Natural killer cell (primary cell): ENCODE results near the gene MTMR12. TPM values are rescaled to one million over a fixed set of nuclear protein-coding genes. Genes with fewer than 3 reads are reported as not detected.

ENCODE experiments used
- ATAC-seq, 3 donors: fragments of 150-1000 bp in 2 of 3; fragments of 200-7000 bp in 1 of 3; cut with Tn5 transposase; 1 replicate in 1 of 3; 2 replicates in 2 of 3; pipeline ENCODE4 v1.10.0; 2021; ENCODE audit warnings: mild to moderate bottlenecking in 2 of 3, moderate library complexity in 2 of 3
- DNase-seq, 2 donors: peaks; one replicate each; pipeline versions ENCODE4 v3.0.0 to v3.0.0-alpha.2; 2013 to 2021; ENCODE audit warnings: mixed read lengths in 1 of 2
- H3K27ac ChIP-seq: one replicate; pipeline ENCODE4 v1.5.1; 2013; ENCODE audit warnings: mild to moderate bottlenecking, low read length
- H3K27me3 ChIP-seq: one replicate; pipeline ENCODE4 v1.6.1; 2013; ENCODE audit warnings: low read length; ENCODE audit not compliant: control insufficient read depth, insufficient read depth
- H3K36me3 ChIP-seq: one replicate; pipeline ENCODE4 v1.6.1; 2013; ENCODE audit warnings: low read length; ENCODE audit not compliant: control insufficient read depth, insufficient read depth
- H3K4me1 ChIP-seq: one replicate; pipeline ENCODE4 v1.6.1; 2013; ENCODE audit warnings: low read length; ENCODE audit not compliant: control insufficient read depth, insufficient read depth
- H3K4me3 ChIP-seq: one replicate; pipeline ENCODE4 v1.5.1; 2013; ENCODE audit warnings: low read length
- H3K9me3 ChIP-seq: one replicate; pipeline ENCODE4 v1.6.1; 2013; ENCODE audit warnings: low read length; ENCODE audit not compliant: control insufficient read depth, insufficient read depth
- H3K27ac Mint-ChIP-seq, 2 donors: one replicate each; pipeline ENCODE4 v1.8.0; 2022; ENCODE audit warnings: mild to moderate bottlenecking in 2 of 2, mixed read lengths in 2 of 2, moderate library complexity in 1 of 2
- H3K27me3 Mint-ChIP-seq, 2 donors: one replicate each; pipeline ENCODE4 v1.8.0; 2022; ENCODE audit warnings: low read depth in 2 of 2, mixed read lengths in 2 of 2
- H3K36me3 Mint-ChIP-seq: one replicate; pipeline ENCODE4 v1.8.0; 2022; ENCODE audit warnings: mixed read lengths
- H3K4me1 Mint-ChIP-seq, 2 donors: one replicate each; pipeline ENCODE4 v1.8.0; 2022; ENCODE audit warnings: mixed read lengths in 2 of 2
- H3K4me3 Mint-ChIP-seq: one replicate; pipeline ENCODE4 v1.8.0; 2022; ENCODE audit warnings: mild to moderate bottlenecking, moderate library complexity, mixed read lengths
- H3K9me3 Mint-ChIP-seq, 2 donors: one replicate each; pipeline ENCODE4 v1.8.0; 2022; ENCODE audit warnings: mixed read lengths in 2 of 2
- CTCF ChIP-seq: fragments of 200-600 bp; IDR thresholded peaks from one replicate; pipeline ENCODE4 v1.8.0; 2022; ENCODE audit warnings: antibody characterized with exemption
- WGBS: methylation state at CpG from one replicate; pipeline ENCODE4 v1.1.7; 2013; ENCODE audit warnings: missing lambda C conversion rate; ENCODE audit not compliant: insufficient coverage; 5-methylcytosine and 5-hydroxymethylcytosine counted together
- intact Hi-C: fragments of 100-400 bp; cut with micrococcal nuclease; formaldehyde crosslinking; loops from one replicate; pipeline ENCODE4 v1.14.2; 2022
- total RNA-seq, 4 donors: library from RNA; stranded (reverse); fragments of 120-200 nt in 1 of 4; gene quantifications; one replicate each; pipeline versions ENCODE4 v1.2.3 to v1.2.4, GENCODE V29; 2013 to 2022

MTMR12 gene
- total RNA-seq, 3 donors from 2014 or later (not counting 1 experiment from before 2014, with no cell fraction given) = 36.9 to 47.7 (median 39.8) TPM

GRCh38 chr5:32352685-32353084 is 39.9 kb upstream of the MTMR12 start:
- no peak for TF ChIP-seq CTCF
- Mint-ChIP-seq H3K4me3 (no peak overlapping the region), H3K36me3 (peaks cover 9% of the 10 kb centered on the region), H3K4me1 (no peaks in the 10 kb centered on the region), H3K27ac (peak overlapping the region in 1 of 2 donors; percentile 18), H3K27me3 (no peaks in the 10 kb centered on the region), H3K9me3 (no peaks in the 10 kb centered on the region)
- H3K36me3 ChIP-seq = peaks cover 17% of the 10 kb centered on the region
- H3K4me3 ChIP-seq = no peak overlapping the region
- H3K27ac ChIP-seq = no peak overlapping the region
- 93% methylated on average over 8 of the region's 8 CpGs for WGBS
- H3K4me1 ChIP-seq = no peaks in the 10 kb centered on the region
- no peaks in the 10 kb centered on the region for H3K9me3 ChIP-seq
- no peaks in the 10 kb centered on the region for H3K27me3 ChIP-seq
- intact Hi-C loops = no loop called here
- DNase-seq = no peak
- ATAC-seq = no peak

GRCh38 chr5:32346869-32347268 is 34.1 kb upstream of the MTMR12 start:
- intact Hi-C loops = no loop called here
- no peak for TF ChIP-seq CTCF
- H3K4me3 Mint-ChIP-seq = no peak overlapping the region
- Histone ChIP-seq H3K27me3 (no peaks in the 10 kb centered on the region), H3K4me3 (no peak overlapping the region), H3K9me3 (no peaks in the 10 kb centered on the region), H3K27ac (no peak overlapping the region), H3K36me3 (no peaks in the 10 kb centered on the region), H3K4me1 (no peaks in the 10 kb centered on the region)
- H3K36me3 Mint-ChIP-seq = no peaks in the 10 kb centered on the region
- no peaks in the 10 kb centered on the region for H3K4me1 Mint-ChIP-seq
- H3K27me3 Mint-ChIP-seq = peaks cover 0 to 2% of the 10 kb centered on the region in 2 donors
- DNase-seq = no peak
- H3K27ac Mint-ChIP-seq = no peak overlapping the region
- ATAC-seq = no peak
- no peaks in the 10 kb centered on the region for H3K9me3 Mint-ChIP-seq
- WGBS = 100% methylated on average over 1 of the region's 2 CpGs

- no peak overlapping the region for H3K27ac Mint-ChIP-seq
- intact Hi-C loops = no loop called here
- 81% methylated on average over 2 of the region's 2 CpGs for WGBS
- H3K9me3 Mint-ChIP-seq = peaks cover 2 to 3% of the 10 kb centered on the region in 2 donors
- H3K36me3 Mint-ChIP-seq = peaks cover 7% of the 10 kb centered on the region
- no peaks in the 10 kb centered on the region for H3K4me1 Mint-ChIP-seq
- no peak overlapping the region for H3K4me3 Mint-ChIP-seq
- H3K36me3 ChIP-seq = no peaks in the 10 kb centered on the region
- H3K4me3 ChIP-seq = no peak overlapping the region
- no peak overlapping the region for H3K27ac ChIP-seq
- ATAC-seq (no peak), DNase-seq (no peak)
- H3K4me1 ChIP-seq = no peaks in the 10 kb centered on the region
- peaks cover 0 to 2% of the 10 kb centered on the region in 2 donors for H3K27me3 Mint-ChIP-seq
- peaks cover 5% of the 10 kb centered on the region for H3K9me3 ChIP-seq
- TF ChIP-seq CTCF = no peak
- H3K27me3 ChIP-seq = no peaks in the 10 kb centered on the region
Observed at GRCh38 chr5:32343058-32343672, 30.4 kb upstream of the MTMR12 start.

- H3K9me3 Mint-ChIP-seq = peaks cover 2 to 3% of the 10 kb centered on the region in 2 donors
- no peak overlapping the region for H3K27ac Mint-ChIP-seq
- peaks cover 0 to 2% of the 10 kb centered on the region in 2 donors for H3K27me3 Mint-ChIP-seq
- no peak overlapping the region for H3K4me3 Mint-ChIP-seq
- TF ChIP-seq CTCF = no peak
- Histone ChIP-seq H3K27ac (no peak overlapping the region), H3K4me3 (no peak overlapping the region), H3K4me1 (no peaks in the 10 kb centered on the region), H3K9me3 (peaks cover 5% of the 10 kb centered on the region), H3K27me3 (no peaks in the 10 kb centered on the region), H3K36me3 (no peaks in the 10 kb centered on the region)
- no peak for DNase-seq
- peaks cover 7% of the 10 kb centered on the region for H3K36me3 Mint-ChIP-seq
- ATAC-seq = no peak
- no peaks in the 10 kb centered on the region for H3K4me1 Mint-ChIP-seq
- 61% methylated on average over 4 of the region's 4 CpGs for WGBS
- intact Hi-C loops = no loop called here
Observed at GRCh38 chr5:32342656-32343055, 29.9 kb upstream of the MTMR12 start.
